Gastroesophageal sphincter (tissue), 3 donors: ENCODE data around the gene FRMD5.

ENCODE experiments used
- CTCF ChIP-seq, 4 experiments: fragments of 200-600 bp in 2 of 4; fragments of 450-650 bp in 2 of 4; sonication (generic) in 1 of 4; IDR thresholded peaks; one replicate each; pipeline ENCODE4 v1.5.1; 2017 to 2019; ENCODE audit warnings: antibody characterized with exemption in 4 of 4, mild to moderate bottlenecking in 2 of 4, moderate library complexity in 2 of 4
- EP300 ChIP-seq: sonication (generic); formaldehyde crosslinking; IDR thresholded peaks from one replicate; pipeline ENCODE4 v1.6.1; 2017; ENCODE audit warnings: antibody characterized with exemption, mild to moderate bottlenecking
- POLR2A ChIP-seq, 2 donors: fragments of 450-650 bp; IDR thresholded peaks; one replicate each; pipeline ENCODE4 v1.6.1; 2017; ENCODE audit warnings: antibody characterized with exemption in 2 of 2, mild to moderate bottlenecking in 2 of 2, moderate library complexity in 1 of 2
- POLR2AphosphoS5 ChIP-seq: sonication (generic); formaldehyde crosslinking; IDR thresholded peaks from one replicate; pipeline ENCODE4 v1.6.1; 2017; ENCODE audit warnings: antibody characterized with exemption

- TF ChIP-seq POLR2A (IDR thresholded peaks at IDR 0.05) (no peak), EP300 (no peak), POLR2AphosphoS5 (peak; percentile 34), CTCF (IDR thresholded peaks at IDR 0.05) (no peak)
Measured at GRCh38 chr15:43958861-43959330, 236.2 kb downstream of the FRMD5 start.
